Esophagus squamous epithelium (tissue), 5 donors: ENCODE measurements around the gene KCNH1. TPM values are rescaled to one million over a fixed set of nuclear protein-coding genes. Genes with fewer than 3 reads are reported as not detected.

Source experiments
- DNase-seq: peaks from one replicate; lab custom pipeline; 2025; lab: John Stamatoyannopoulos, UW
- H3K27ac ChIP-seq, 4 donors: fragments of 200-600 bp; sonication (generic); one replicate each; pipeline ENCODE4 v1.5.1; 2016 to 2019; ENCODE audit warnings: mild to moderate bottlenecking in 1 of 4
- H3K27me3 ChIP-seq, 4 donors: fragments of 200-600 bp; sonication (generic); 1 replicate in 3 of 4; 2 replicates in 1 of 4; pipeline versions ENCODE4 v1.5.1 to v1.6.0; 2017 to 2021; ENCODE audit warnings: antibody characterized with exemption in 1 of 4
- H3K36me3 ChIP-seq, 3 donors: fragments of 200-600 bp; sonication (generic); one replicate each; pipeline ENCODE4 v1.5.1; 2016 to 2019
- H3K4me1 ChIP-seq, 3 donors: fragments of 200-600 bp; sonication (generic); one replicate each; pipeline ENCODE4 v1.5.1; 2017 to 2019
- H3K4me3 ChIP-seq, 4 donors: fragments of 200-600 bp; sonication (generic); 1 replicate in 3 of 4; 2 replicates in 1 of 4; pipeline ENCODE4 v1.5.1; 2016 to 2019; ENCODE audit warnings: mild to moderate bottlenecking in 2 of 4, moderate library complexity in 1 of 4
- H3K9me3 ChIP-seq, 3 donors: fragments of 200-600 bp; sonication (generic); one replicate each; pipeline ENCODE4 v1.5.1; 2016 to 2019
- POLR2A ChIP-seq, 4 donors: fragments of 450-650 bp; IDR thresholded peaks; one replicate each; pipeline ENCODE4 v1.6.1; 2017; ENCODE audit warnings: antibody characterized with exemption in 4 of 4, mild to moderate bottlenecking in 4 of 4, moderate library complexity in 3 of 4
- WGBS, 2 donors: methylation state at CpG; one replicate each; pipeline ENCODE4 v1.1.5; 2018; 5-methylcytosine and 5-hydroxymethylcytosine counted together
- intact Hi-C: fragments of 100-400 bp; cut with DNase I; formaldehyde crosslinking; loops from one replicate; pipeline ENCODE4 v1.15.0; 2022
- total RNA-seq, 4 donors: library from RNA; depleted of rRNA; stranded (reverse); fragments of >200 nt; gene quantifications; one replicate each; pipeline ENCODE4 v1.1.0, GENCODE V29; 2016
- TF ChIP-seq, protein P1 (sequence below), 6 experiments: fragments of 450-650 bp in 4 of 6; fragments of 200-600 bp in 2 of 6; sonication (generic) in 2 of 6; IDR thresholded peaks; one replicate each; pipeline ENCODE4 v1.5.1; 2016 to 2019; ENCODE audit warnings: antibody characterized with exemption in 6 of 6, mild to moderate bottlenecking in 4 of 6, moderate library complexity in 4 of 6
- donor health status: DM: yes; HTN: yes; CAD: no.

KCNH1 gene
- total RNA-seq, 4 donors from 2014 or later = 0.57 to 1.0 (median 0.83) TPM; not detected in 1

DNA sequence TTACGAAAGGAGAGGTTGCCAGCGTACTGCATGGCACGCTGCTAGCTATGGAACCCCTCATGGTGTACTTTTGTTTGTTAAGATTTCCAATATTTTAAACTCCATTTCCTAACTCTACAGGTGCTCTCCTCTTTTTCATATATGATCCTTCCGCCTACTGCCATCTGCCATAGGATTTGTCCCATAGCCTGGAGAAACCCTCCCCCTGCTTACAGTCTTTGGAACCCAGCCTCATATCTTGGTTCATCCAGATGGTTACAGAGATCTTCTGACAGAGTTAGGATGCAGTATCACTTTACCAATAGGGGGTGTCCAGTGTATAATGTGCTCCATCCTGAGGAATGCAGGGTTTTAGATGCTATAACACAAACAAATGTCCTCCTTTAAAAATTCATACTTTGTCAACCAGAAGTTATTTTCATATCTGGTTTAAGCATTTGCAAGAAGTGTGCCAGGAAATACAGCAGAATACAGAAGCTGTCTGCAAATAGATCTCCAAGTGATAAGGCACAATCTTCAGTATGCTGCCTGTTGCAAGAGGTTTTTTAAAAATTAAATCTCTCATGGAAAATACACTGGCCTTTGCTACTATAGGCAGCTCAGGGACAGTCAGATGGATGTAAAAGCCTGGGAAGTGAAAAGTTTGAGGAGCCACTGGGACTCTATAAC lies 377.8 kb downstream of the KCNH1 start:
- H3K4me3 ChIP-seq = no peak overlapping the region
- intact Hi-C loops = no loop called here
- 89 to 92% methylated on average over 4 of the region's 4 CpGs for WGBS, 2 donors
- peaks cover 0 to 7% (median 5%) of the 10 kb centered on the region in 3 donors for H3K9me3 ChIP-seq
- peaks cover 3 to 32% (median 11%) of the 10 kb centered on the region in 3 donors for H3K4me1 ChIP-seq
- H3K36me3 ChIP-seq = no peaks in the 10 kb centered on the region
- no peaks in the 10 kb centered on the region for H3K27me3 ChIP-seq
- DNase-seq = no peak
- TF ChIP-seq, protein P1, sequence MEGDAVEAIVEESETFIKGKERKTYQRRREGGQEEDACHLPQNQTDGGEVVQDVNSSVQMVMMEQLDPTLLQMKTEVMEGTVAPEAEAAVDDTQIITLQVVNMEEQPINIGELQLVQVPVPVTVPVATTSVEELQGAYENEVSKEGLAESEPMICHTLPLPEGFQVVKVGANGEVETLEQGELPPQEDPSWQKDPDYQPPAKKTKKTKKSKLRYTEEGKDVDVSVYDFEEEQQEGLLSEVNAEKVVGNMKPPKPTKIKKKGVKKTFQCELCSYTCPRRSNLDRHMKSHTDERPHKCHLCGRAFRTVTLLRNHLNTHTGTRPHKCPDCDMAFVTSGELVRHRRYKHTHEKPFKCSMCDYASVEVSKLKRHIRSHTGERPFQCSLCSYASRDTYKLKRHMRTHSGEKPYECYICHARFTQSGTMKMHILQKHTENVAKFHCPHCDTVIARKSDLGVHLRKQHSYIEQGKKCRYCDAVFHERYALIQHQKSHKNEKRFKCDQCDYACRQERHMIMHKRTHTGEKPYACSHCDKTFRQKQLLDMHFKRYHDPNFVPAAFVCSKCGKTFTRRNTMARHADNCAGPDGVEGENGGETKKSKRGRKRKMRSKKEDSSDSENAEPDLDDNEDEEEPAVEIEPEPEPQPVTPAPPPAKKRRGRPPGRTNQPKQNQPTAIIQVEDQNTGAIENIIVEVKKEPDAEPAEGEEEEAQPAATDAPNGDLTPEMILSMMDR (IDR thresholded peaks at IDR 0.05) = no peak
- TF ChIP-seq POLR2A (IDR thresholded peaks at IDR 0.05) = no peak
- no peak overlapping the region for H3K27ac ChIP-seq

GRCh38 chr1:210754878-210755665 lies 378.9 kb downstream of the KCNH1 start:
- no peak for DNase-seq
- intact Hi-C loops = no loop called here
- peaks cover 3 to 38% (median 11%) of the 10 kb centered on the region in 3 donors for H3K4me1 ChIP-seq
- H3K27ac ChIP-seq = peak overlapping the region in 2 of 4 donors; percentile 61 to 63
- H3K36me3 ChIP-seq = no peaks in the 10 kb centered on the region
- peaks cover 0 to 5% (median under 1%) of the 10 kb centered on the region in 3 donors for H3K9me3 ChIP-seq
- H3K4me3 ChIP-seq = no peak overlapping the region
- no peaks in the 10 kb centered on the region for H3K27me3 ChIP-seq
- WGBS, 2 donors = 10 to 30% methylated on average over 7 to 8 of the region's 8 CpGs
- no peak for TF ChIP-seq POLR2A (IDR thresholded peaks at IDR 0.05)
- TF ChIP-seq, protein P1 (IDR thresholded peaks at IDR 0.05) = no peak

DNA sequence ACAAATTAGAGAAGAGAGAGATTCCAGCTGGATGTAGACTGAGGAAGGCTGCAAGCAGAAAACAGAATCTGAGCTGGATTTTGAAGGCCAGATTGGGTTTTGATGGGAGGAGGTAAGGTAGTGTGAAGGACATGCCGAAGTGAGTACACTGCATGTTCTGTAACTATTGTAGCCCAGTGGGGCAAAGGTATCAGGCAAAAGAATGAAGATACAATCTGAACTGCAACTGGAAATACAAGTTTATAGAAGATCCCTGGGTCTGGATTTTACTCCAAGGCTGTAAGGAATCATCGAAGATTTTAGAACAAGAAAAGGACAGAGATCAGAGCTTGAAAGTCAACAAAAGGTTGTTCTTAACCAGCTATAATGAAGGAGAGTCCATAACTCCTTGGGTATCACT lies 382.0 kb downstream of the KCNH1 start:
- Histone ChIP-seq H3K4me1 (peaks cover 3 to 30% (median 11%) of the 10 kb centered on the region in 3 donors), H3K27ac (no peak overlapping the region), H3K36me3 (no peaks in the 10 kb centered on the region), H3K9me3 (no peaks in the 10 kb centered on the region), H3K27me3 (no peaks in the 10 kb centered on the region), H3K4me3 (no peak overlapping the region)
- WGBS, 2 donors = 42 to 62% methylated on average over 2 of the region's 2 CpGs
- no peak for DNase-seq
- TF ChIP-seq, protein P1 (IDR thresholded peaks at IDR 0.05) = no peak
- TF ChIP-seq POLR2A (IDR thresholded peaks at IDR 0.05) = no peak
- intact Hi-C loops = no loop called here

DNA sequence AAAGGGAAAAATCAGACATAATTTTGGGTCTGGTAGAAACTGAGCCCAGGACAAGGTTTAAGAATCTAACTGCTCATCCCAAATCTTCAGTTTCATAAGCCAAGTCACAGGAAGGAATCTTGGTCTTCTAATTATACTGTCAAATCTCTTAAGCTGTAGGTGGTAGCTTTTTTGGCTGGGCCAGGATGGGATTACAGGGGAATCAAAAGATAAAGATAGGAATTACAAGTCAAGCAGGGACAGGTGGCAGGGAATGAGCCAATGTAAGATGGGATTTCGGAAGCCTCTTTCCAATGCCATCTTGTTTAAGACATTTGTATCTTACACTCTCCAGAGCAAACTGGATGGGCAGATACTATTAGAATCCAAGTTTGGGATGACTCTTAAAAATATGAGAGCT lies 383.5 kb downstream of the KCNH1 start:
- no peaks in the 10 kb centered on the region for H3K9me3 ChIP-seq

More for the DNA sequence above, 383.5 kb downstream of the KCNH1 start:
- no peak overlapping the region for H3K27ac ChIP-seq
- TF ChIP-seq, protein P1 (IDR thresholded peaks at IDR 0.05) = no peak
- no peak for TF ChIP-seq POLR2A (IDR thresholded peaks at IDR 0.05)
- intact Hi-C loops = no loop called here
- 41 to 50% methylated on average over 1 of the region's 1 CpG for WGBS, 2 donors
- peaks cover 3 to 18% (median 4%) of the 10 kb centered on the region in 3 donors for H3K4me1 ChIP-seq
- no peak overlapping the region for H3K4me3 ChIP-seq
- no peaks in the 10 kb centered on the region for H3K36me3 ChIP-seq
- H3K27me3 ChIP-seq = no peaks in the 10 kb centered on the region
- no peak for DNase-seq
